GM19324 (cell line): ENCODE measurements around the gene FRMD4B.
A peak's percentile ranks its signal among the peaks of the same experiment; 100 is the strongest.

Experiments
- ATAC-seq: cut with Tn5 transposase; IDR thresholded peaks from one replicate; pipeline ENCODE4 v1.9.1; 2021; ENCODE audit warnings: mild to moderate bottlenecking, moderate library complexity; ENCODE audit not compliant: unreplicated experiment, low FRiP score

The FRMD4B gene

GRCh38 chr3:69212411-69213160 lies 173.3 kb downstream of the FRMD4B start:
- ATAC-seq, result no peak

- ATAC-seq, result no peak
These were observed 175.7 kb downstream of the FRMD4B start for GRCh38 chr3:69210068-69210730.

GRCh38 chr3:69209413-69209812 lies 176.5 kb downstream of the FRMD4B start:
- ATAC-seq, result no peak

GRCh38 chr3:69207031-69207430 lies 178.9 kb downstream of the FRMD4B start:
- no peak for ATAC-seq

GRCh38 chr3:69205385-69205784 lies 180.5 kb downstream of the FRMD4B start:
- no peak for ATAC-seq

- ATAC-seq, result peak; percentile 52
These were observed 181.5 kb downstream of the FRMD4B start for GRCh38 chr3:69204315-69204957.

GRCh38 chr3:69203631-69204314 lies 182.1 kb downstream of the FRMD4B start:
- ATAC-seq, result peak; percentile 22

- no peak for ATAC-seq
These were observed 184.2 kb downstream of the FRMD4B start for GRCh38 chr3:69201658-69202057.

- no peak for ATAC-seq
These were observed 185.4 kb downstream of the FRMD4B start for GRCh38 chr3:69200384-69201068.

GRCh38 chr3:69199942-69200341 lies 185.9 kb downstream of the FRMD4B start:
- ATAC-seq, result no peak

GRCh38 chr3:69197922-69198530 lies 187.9 kb downstream of the FRMD4B start:
- no peak for ATAC-seq

- ATAC-seq, result no peak
These were observed 188.4 kb downstream of the FRMD4B start for GRCh38 chr3:69197455-69197854.

GRCh38 chr3:69196876-69197275 lies 189.0 kb downstream of the FRMD4B start:
- no peak for ATAC-seq

- no peak for ATAC-seq
These were observed 191.3 kb downstream of the FRMD4B start for GRCh38 chr3:69194431-69195165.

- ATAC-seq, result no peak
These were observed 192.1 kb downstream of the FRMD4B start for GRCh38 chr3:69193749-69194148.

- no peak for ATAC-seq
These were observed 194.4 kb downstream of the FRMD4B start for GRCh38 chr3:69191516-69191915.

- no peak for ATAC-seq
These were observed 196.4 kb downstream of the FRMD4B start for GRCh38 chr3:69189487-69189886.

- no peak for ATAC-seq
These were observed 199.3 kb downstream of the FRMD4B start for GRCh38 chr3:69186575-69187093.
